Chondrocyte (in vitro differentiated cells): ENCODE data around the gene PDCD10. TPM values are rescaled to one million over a fixed set of nuclear protein-coding genes. Genes with fewer than 3 reads are reported as not detected.

Experiments
- DNase-seq: peaks from one replicate; pipeline ENCODE4 v3.0.0; 2021; ENCODE audit warnings: mixed read lengths, low spot score
- H3K27ac Mint-ChIP-seq: one replicate; pipeline ENCODE4 v1.8.0; 2021; ENCODE audit warnings: mild to moderate bottlenecking, moderate library complexity, mixed read lengths; ENCODE audit not compliant: unreplicated experiment
- H3K27me3 Mint-ChIP-seq: 2 replicates; pipeline ENCODE4 v1.8.0; 2021; ENCODE audit warnings: low read depth, mixed read lengths
- H3K36me3 Mint-ChIP-seq: 2 replicates; pipeline ENCODE4 v1.8.0; 2021; ENCODE audit warnings: low read depth, mixed read lengths
- H3K4me1 Mint-ChIP-seq: 2 replicates; pipeline ENCODE4 v1.8.0; 2021; ENCODE audit warnings: low read depth, mild to moderate bottlenecking, mixed read lengths
- H3K4me3 Mint-ChIP-seq: one replicate; pipeline ENCODE4 v1.8.0; 2021; ENCODE audit warnings: mild to moderate bottlenecking, moderate library complexity, mixed read lengths; ENCODE audit not compliant: unreplicated experiment
- H3K9me3 Mint-ChIP-seq: 2 replicates; pipeline ENCODE4 v1.8.0; 2021; ENCODE audit warnings: low read depth, mixed read lengths
- CTCF ChIP-seq: fragments of 200-600 bp; sonication (generic); IDR thresholded peaks from 2 replicates; pipeline ENCODE4 v1.5.0; 2021; ENCODE audit warnings: antibody characterized with exemption, mild to moderate bottlenecking, moderate library complexity
- total RNA-seq: library from RNA; stranded (reverse); gene quantifications from 3 replicates; pipeline ENCODE4 v1.2.1, GENCODE V29; 2021

PDCD10 gene
- total RNA-seq, 1 donor from 2014 or later = 37.2 TPM

GRCh38 chr3:167728632-167729323 lies 5.9 kb downstream of the PDCD10 start:
- H3K9me3 Mint-ChIP-seq = no peaks in the 10 kb centered on the region
- TF ChIP-seq CTCF = no peak
- H3K4me1 Mint-ChIP-seq = peaks cover 25% of the 10 kb centered on the region
- DNase-seq = no peak
- no peaks in the 10 kb centered on the region for H3K27me3 Mint-ChIP-seq
- no peak overlapping the region for H3K4me3 Mint-ChIP-seq
- H3K27ac Mint-ChIP-seq = no peak overlapping the region
- no peaks in the 10 kb centered on the region for H3K36me3 Mint-ChIP-seq

GRCh38 chr3:167728176-167728575 lies 6.5 kb downstream of the PDCD10 start:
- peaks cover 29% of the 10 kb centered on the region for H3K4me1 Mint-ChIP-seq
- no peak for DNase-seq
- TF ChIP-seq CTCF = no peak
- H3K4me3 Mint-ChIP-seq = no peak overlapping the region
- no peaks in the 10 kb centered on the region for H3K9me3 Mint-ChIP-seq
- H3K36me3 Mint-ChIP-seq = no peaks in the 10 kb centered on the region
- H3K27ac Mint-ChIP-seq = peak overlapping the region; percentile 62
- no peaks in the 10 kb centered on the region for H3K27me3 Mint-ChIP-seq

GRCh38 chr3:167723872-167724271 lies 10.8 kb downstream of the PDCD10 start:
- H3K36me3 Mint-ChIP-seq = peaks cover under 1% of the 10 kb centered on the region
- H3K4me3 Mint-ChIP-seq = no peak overlapping the region
- H3K4me1 Mint-ChIP-seq = peaks cover 28% of the 10 kb centered on the region
- no peak for DNase-seq
- no peaks in the 10 kb centered on the region for H3K9me3 Mint-ChIP-seq
- no peak for TF ChIP-seq CTCF
- no peaks in the 10 kb centered on the region for H3K27me3 Mint-ChIP-seq
- no peak overlapping the region for H3K27ac Mint-ChIP-seq

- Mint-ChIP-seq H3K27me3 (no peaks in the 10 kb centered on the region), H3K27ac (peak overlapping the region; percentile 2), H3K36me3 (peaks cover 7% of the 10 kb centered on the region), H3K4me1 (peaks cover 20% of the 10 kb centered on the region), H3K9me3 (no peaks in the 10 kb centered on the region), H3K4me3 (no peak overlapping the region)
- DNase-seq = no peak
- no peak for TF ChIP-seq CTCF
Measured at GRCh38 chr3:167723025-167723512, 11.6 kb downstream of the PDCD10 start.

- no peak for DNase-seq
- Mint-ChIP-seq H3K4me3 (no peak overlapping the region), H3K4me1 (peaks cover 5% of the 10 kb centered on the region), H3K27ac (no peak overlapping the region), H3K36me3 (peaks cover 16% of the 10 kb centered on the region), H3K27me3 (no peaks in the 10 kb centered on the region), H3K9me3 (peaks cover 4% of the 10 kb centered on the region)
- TF ChIP-seq CTCF = no peak
Measured at GRCh38 chr3:167718582-167718981, 16.1 kb downstream of the PDCD10 start.
